ENCODE measurements around the gene SLC25A28.
"Not testable (repeated sequence)": the region's sequence is repeated elsewhere in the genome, so short reads cannot be mapped to it uniquely, and the experiment has no call there.

Gene SLC25A28

DNA sequence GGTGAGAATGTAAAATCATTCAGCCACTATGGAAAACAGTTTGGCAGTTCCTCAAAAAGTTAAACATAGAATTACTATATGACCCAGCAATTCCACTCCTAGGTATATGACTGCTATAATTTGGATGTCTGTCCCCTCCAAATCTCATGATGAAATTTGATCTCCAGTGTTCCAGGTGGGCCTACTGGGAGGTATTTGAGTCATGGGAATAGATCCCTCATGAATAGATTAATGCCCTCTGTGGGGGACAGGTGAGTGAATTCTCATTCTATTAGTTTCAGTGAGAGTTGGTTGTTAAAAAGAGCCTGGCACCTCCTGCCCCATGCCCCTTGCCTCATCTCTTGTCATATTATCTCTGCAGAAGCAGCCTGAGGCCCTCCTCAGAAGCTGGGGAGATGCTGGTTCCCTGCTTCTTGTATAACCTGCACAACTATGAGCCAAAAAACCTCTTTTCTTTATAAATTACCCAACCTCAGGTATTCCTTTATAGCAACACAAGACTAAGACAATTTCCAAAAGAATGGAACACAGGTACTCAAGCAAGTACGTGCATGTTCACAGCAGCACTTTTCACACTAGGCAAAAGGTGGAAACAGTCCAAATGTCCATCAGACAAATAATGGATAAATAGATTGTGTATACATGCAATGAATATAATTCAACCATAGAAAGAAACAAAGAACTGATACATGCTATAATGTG lies 8.8 kb upstream of the SLC25A28 start:
- DNase-seq (ENCODE audit: low read depth) = no peak

DNA sequence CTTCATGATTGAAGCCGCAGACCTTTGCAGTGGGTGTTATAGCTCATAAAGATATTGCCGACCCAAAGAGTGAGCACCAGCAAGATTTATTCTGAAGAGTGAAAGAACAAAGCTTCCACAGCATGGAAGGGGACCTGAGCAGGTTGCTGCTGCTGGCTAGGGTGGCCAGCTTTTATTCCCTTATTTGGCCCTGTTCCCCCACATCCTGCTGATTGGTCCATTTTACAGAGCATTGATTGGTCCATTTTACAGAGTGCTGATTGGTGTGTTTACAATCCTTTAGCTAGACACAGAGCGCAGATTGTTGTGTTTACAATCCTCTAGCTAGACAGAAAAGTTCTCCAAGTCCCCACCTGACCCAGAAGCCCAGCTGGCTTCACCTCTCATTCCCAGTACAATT lies 4.9 kb upstream of the SLC25A28 start:
- not testable (repeated sequence) for DNase-seq (ENCODE audit: low read depth)

DNA sequence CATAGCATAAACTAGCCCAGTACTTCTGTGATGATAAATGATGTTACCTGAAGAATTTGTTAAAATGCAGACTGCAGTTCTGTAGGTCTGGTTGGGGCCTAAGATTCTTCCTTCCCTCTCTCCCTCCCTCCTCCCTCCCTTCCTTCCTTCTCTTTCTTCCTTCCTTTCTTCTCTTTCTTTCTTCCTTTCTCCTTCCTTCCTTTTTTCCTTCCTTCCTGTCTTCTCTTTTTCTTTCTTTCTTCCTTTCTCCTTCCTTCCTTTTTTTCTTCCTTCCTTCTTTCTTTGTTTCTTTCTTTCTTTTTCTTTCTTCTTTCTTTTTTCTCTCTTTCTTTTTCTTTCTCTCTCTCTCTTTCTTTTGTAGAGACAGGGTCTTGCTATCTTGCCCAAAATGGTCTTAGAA lies 3.7 kb upstream of the SLC25A28 start:
- DNase-seq (ENCODE audit: low read depth) = no peak

DNA sequence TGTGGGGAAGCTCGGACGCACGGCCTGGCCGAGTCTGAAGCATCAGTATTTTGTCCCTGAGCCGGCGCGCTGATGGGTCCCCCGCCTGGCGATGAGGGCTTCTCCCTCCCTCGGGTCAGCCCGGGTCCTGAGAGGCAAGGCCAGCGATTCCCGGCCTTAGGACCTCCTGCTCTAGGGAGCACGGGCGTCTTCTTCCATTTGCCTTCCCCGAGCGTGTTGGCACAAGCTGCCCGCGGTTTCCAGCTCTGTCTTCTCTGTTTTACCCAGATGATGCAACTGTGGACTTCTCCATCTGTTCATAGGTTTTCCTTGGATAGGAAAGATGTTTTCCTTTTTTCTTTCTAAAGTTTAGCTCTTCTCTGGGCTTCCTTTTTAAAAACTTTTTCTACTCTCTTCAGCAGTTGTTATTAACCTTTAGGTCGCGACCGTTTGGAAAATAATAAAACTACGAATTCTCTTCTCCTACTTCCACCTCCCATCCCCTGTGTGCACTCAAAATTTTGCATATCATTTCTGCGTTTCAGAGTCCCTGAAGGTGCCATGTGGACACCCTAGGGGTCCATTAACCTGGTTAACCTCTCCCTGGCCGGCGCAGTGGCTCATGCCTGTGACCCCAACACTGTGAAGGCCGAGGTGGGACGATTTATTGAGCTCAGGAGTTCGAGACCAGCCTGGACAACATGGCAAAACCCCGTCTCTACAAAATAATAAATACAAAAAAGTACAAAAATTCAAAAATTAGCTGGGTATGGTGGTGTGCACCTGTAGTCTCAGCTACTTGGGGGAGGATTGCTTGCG lies 1.4 kb upstream of the SLC25A28 start:
- DNase-seq (ENCODE audit: low read depth) = no peak

DNA sequence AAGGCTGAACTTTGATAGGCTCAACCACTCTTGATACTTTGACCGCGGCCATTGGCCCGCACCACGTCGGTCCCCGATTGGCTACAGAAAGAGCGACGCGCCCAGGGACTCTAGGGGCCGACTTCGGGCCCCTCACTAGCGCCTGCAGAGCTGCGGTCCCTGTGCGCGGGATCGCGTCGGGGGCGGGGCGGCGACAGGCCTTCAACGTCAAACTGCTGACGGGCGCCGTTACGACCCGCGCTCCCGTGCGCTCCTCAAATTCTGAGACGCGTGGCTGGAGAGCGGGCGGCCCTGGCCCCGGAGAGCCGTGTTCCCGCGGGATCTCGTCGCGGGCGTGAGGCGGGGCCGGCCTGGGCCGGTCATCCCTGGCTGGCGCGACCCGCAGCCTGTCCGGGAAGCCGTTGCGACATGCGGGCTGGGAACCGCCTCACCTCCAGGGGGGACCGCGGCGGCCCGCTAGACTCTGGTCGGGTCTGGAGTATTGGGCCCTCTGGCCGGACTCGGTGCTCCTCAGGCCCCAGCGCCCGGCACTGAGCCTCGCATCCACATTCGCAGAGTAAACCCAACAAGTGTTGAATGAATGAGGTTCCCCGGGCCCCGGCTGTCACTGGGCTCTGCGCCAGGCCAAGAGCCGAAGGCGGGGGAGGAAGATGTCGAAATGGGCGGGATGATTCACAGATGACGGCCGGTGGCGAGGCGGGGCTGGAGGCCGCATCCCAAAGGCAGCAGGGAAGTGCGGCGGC lies 643 bp upstream of the SLC25A28 start:
- peak; percentile 73 for DNase-seq (ENCODE audit: low read depth)

DNA sequence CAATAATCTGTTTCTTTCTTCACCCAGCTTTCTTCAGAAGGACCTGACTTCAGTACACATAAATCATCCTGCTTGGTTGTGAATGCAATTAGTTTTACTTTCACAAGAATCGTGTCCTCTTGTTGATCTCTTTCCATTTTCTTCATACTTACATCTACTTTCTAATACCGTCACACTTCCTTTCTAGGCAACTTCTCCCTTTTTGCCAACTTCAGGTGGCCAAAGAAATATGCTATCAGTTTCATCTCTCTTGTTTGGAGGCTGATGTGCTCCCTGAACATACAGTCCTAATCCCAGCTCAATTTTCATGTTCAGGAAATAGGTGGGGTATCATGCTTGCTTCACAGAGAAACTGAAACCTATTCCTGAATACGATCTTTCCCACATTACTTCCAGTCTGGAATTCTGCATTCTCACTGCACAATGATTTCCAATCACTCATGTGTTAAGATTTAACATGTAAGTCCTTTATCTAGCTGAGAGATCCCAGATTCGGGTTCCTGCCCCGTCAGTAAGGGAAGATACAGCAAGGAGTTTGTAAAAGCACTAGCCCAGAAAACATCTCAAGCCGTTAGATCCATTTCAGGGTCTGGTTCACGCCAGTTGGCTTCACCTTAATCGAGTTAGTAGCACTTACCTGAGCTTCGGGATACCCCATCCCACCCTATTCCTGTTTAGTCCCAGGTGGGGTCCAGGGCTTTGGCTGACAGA lies 994 bp downstream of the SLC25A28 start:
- no peak for DNase-seq (ENCODE audit: low read depth)

DNA sequence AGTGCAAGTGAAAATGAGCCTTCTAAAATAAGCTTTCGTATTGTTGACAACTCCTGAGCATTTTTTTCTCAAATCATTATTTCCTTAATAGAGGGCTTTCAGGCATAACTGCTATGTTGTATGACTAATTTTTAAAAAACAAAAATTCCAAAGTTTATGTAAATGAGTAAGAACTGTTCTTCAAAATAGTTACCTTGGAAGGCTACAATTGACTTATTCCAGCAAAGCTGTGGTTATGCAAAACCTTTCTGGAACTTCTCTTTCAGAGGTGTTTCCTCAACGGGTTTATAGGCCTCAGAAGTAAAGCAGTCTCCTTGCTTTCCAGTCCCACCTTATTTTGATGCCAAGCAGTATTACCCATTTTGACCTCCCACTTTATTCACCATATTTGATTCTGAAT lies 2.5 kb downstream of the SLC25A28 start:
- DNase-seq (ENCODE audit: low read depth) = no peak

DNA sequence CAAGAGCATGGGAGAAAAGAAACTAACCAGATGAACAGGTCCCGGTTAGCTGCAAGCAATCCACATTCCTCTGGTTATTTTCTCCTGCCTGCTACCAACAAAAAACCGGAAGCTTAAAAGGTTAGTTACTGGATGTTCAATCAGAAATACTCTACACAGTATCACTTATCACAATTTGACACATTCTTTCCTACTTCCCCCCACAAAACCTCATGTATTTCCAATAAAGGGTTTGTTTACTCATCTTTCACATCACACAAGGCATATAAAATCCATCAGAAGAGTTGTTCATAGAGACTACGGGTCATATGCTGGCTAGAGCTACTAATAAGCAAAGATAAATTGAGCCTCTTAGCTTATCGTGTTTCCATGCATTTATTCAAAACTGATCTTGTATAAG lies 4.8 kb downstream of the SLC25A28 start:
- no peak for DNase-seq (ENCODE audit: low read depth)

DNA sequence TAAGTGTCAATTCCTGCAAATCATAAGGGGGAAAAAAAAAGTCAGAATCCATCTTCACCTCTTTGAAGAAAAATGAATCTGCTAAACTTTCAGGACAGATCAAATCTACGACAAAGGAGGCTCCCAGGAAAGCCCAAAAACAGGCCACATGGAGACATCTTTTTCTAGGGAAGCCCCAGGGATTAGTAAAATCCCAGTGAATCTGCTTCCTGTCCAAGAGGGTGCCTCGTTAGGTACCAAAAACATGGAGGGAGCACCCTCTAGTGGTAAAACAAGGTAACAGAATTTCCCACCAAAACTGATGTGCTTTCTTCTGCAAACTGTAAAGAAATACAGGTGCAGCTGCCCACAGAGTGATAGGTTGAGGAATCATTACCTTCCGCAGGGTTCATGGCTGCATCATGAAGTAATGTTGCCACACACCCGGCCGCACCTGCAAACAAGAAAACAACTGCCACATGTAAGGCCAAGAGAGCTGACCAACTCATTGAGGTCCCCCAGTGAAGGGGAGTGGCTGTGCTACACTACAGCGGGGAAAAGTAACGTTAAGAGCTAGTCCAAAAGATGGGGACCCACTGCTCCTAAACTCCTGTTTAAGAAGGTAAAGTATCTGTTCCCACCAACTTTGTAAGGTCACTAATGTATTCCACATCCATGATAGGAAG lies 7.9 kb downstream of the SLC25A28 start:
- DNase-seq (ENCODE audit: low read depth) = no peak

DNA sequence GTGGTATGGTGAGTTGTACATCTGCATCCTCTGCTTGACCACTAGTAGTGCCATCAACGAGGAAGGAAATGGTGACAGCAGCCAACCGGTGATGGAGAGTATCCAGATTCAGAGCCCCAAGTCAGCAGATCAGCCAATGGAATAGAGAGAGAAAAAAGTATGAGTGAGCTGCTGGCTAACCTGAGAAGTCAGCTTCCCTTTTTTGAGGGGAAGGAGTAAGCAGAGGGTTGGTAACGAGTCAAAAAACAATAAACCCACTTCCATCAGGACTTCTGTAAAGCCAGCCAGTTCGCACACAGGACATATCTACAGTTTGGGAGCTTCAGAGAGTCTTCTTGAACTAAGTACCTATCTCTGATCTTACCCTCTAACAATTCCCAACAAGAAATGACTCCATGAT lies 8.9 kb downstream of the SLC25A28 start:
- DNase-seq (ENCODE audit: low read depth) = no peak

DNA sequence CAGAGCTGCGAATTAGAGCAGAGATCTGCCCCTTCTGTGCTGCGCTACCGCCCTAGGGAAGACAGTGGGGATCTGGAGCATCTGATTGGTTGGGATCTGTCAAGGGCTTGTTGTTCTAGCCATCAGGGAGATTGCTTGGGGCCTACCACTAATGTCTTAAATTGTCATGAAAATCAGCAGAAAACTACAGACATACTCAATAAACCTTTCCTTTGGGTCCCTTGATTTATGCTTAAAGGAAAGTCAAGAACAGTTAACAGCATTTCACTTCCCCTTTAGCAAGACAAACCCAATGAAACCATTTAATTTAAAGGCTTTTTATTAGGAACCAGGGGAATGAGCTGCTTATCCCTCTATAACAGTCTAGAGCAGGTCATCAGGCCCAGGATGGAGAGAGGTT lies 10.0 kb downstream of the SLC25A28 start:
- DNase-seq (ENCODE audit: low read depth) = no peak

DNA sequence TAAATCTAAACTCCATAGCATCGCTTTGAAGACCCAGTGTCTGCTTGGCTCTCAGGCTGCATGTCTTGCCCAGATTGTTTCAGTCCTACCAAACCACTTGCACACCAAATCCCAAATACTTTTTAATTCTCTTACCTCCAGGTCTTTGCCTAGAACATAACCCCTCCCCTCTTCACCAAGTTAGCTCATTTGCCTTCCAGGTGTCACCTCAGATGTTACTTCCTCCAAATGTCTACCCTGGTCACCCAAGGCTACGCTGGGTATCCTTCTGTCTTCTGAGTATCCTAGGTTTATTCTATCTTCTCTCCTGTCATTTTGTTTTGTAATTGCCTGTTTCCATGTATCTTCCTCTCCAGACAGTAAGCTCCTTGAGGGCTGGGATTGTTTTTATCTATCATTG lies 11.1 kb downstream of the SLC25A28 start:
- DNase-seq (ENCODE audit: low read depth) = no peak

DNA sequence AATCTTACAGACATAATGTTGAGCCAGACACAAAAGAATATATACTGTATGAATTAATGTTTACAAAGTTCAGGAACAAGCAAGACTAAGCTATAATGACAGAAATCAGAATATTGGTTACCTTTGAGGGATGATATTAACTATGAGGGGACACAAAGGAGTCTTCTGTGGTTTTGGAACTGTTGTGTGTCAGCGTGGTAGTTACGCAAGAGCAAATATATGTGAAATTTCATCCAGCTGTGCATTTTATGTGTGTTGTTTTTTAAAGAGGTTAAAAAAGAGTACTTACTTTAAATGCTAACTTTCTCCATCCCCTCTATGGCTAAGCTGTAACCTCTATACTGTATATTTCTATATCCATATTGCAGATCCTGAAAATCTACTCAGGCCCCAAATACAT lies 14.9 kb downstream of the SLC25A28 start:
- DNase-seq (ENCODE audit: low read depth) = no peak

DNA sequence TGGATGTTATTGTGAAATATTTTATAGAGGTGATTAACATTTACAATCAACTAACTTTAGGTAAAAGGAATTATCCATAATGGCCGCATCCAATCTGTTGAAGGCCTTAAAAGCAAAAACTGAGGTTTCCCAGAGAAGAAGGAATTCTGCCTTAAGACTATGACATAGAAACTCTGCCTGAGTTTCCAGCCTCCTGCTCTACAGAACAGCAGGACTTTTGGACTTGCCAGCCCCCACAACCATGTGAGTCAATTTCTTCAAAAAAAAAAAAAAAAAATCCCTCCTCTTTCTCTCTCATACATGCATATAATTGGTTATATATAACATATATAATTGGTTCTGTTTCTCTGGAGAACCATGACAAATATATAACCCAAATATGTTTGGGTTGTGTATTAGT lies 15.4 kb downstream of the SLC25A28 start:
- DNase-seq (ENCODE audit: low read depth) = no peak

DNA sequence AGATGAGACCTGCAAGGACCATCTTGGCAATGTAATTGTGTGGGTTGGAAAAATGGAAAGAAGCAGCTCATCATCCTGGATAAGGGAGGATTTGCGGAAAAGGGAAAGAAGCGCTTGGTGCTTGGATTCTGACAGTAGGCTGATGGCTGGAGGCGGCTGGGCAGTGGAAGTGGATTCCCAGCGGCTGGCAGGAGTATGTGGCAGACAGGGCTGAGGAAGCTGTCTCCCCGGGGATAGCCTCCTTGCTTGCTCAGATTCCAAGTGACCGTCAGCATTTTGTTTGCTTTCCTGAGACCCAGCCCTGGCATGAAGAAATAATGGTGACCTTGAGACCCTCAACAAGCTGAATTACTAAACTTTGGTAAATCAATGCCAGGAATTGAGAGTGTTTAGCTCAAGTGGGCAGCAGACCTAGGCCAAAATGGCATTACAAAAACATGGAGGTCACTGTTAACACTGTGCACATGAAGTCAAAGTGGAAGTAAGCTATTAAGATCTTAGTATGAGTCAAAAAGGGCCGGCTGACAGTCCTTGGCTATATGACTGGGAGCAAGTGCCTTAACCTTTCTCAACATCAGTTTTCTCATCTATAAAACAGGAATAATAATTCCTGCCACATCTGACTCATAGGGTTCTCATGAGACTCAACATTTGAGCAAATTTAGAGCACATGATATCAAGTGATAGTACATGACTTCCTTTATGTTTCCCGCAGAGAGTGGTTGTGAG lies 21.3 kb downstream of the SLC25A28 start:
- DNase-seq (ENCODE audit: low read depth) = no peak

DNA sequence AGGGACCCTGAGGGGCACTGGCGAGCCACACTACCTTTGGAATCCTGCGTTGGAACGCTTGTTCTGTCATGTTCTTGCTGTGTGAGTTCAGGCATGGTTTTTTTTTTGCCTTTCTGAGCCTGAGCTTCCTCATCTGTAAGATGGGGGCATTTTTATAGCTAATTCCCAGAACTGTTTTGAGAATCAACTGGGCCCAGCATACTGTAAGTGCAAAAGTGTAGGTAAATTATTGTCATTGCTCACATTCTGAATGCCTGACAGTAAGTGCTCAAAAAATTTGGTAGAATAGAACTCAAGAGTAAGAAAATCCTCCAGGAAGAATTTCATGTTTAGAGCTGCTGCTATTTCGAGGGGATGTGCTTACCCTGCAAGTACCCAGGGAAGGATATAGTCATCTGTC lies 22.2 kb downstream of the SLC25A28 start:
- no peak for DNase-seq (ENCODE audit: low read depth)

DNA sequence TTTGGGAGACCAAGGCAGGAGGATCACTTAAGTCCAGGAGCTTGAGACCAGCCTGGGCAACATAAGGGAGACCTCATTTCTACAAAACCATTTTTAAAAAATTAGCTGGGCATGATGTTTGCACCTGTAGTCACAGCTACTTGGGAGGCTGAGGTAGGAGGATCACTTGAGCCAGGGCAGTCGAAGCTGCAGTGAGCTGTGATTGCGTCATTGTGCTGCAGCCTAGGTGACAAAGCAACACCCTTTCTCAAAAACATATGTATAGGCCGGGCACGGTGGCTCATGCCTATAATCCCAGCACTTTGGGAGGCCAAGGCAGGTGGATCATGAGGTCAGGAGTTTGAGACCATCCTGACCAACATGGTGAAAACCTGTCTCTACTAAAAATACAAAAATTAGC lies 23.5 kb downstream of the SLC25A28 start:
- not testable (repeated sequence) for DNase-seq (ENCODE audit: low read depth)

DNA sequence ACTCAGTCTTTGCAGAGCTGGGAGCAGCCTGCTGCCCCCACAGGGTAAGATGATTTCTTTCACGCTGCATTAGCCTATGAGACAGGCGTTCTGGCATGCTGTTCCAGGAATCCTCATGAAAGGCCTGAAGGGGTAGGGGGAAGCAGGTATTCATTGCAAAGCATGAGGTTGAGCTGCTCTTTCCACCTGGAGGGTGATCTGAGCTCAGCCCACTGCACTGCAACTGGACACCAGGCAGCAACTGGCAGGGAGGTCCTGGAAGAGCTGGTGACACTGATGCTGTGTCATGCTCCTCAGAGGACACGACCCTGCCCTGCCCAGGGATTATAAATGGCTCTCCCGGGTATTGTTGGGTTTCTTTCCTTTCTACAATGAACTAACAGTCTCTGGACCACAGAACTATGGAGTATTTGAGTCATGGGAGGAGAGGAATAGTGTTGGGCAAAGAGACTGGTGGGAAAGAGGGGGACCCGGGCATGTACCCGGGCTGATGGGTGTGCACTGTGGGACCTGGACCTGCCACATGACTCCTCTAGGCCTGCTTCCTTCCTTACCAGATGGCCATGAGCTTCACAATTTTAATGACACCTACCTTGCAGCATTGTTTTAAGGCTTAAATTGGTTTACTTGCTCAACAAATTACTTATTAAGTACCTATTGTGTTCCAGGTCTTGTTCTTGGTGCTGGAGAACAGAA lies 24.3 kb downstream of the SLC25A28 start:
- DNase-seq (ENCODE audit: low read depth) = no peak

DNA sequence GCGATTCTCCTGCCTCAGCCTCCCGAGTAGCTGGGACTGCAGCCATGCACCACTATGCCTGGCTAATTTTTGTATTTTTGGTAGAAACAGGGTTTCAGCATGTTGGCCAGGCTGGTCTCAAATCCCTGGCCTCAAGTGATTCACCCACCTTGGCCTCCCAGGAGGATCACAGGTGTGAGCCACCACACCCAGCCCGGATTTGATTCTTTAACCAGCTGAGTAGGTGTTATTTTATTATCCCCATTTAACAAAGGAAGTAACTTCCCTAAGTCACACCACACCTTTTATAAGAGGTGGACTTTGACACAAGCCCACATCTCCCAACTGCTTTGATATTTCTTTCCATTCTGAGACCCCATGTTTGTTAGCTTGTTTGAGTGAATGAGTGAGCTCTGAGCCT lies 25.0 kb downstream of the SLC25A28 start:
- DNase-seq (ENCODE audit: low read depth) = no peak

DNA sequence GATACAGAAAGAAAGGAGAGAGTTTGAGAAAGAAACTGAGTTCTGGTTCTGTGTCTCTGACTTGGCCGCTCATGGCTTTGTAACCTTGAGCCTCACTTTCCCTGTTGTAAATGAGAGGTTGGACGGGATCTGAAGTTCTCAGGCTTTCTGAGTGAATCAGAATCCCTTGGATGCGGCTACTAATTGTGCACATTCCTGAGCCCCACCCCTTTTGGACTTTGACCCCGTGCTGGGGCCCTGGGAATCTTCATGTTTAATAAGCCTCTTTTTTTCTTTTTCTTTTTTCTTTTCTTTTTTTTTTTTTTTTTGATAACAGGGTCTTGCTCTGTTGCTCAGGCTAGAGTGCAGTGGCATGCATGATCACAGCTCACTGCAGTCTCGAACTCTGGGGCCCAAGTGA lies 26.9 kb downstream of the SLC25A28 start:
- no peak for DNase-seq (ENCODE audit: low read depth)

DNA sequence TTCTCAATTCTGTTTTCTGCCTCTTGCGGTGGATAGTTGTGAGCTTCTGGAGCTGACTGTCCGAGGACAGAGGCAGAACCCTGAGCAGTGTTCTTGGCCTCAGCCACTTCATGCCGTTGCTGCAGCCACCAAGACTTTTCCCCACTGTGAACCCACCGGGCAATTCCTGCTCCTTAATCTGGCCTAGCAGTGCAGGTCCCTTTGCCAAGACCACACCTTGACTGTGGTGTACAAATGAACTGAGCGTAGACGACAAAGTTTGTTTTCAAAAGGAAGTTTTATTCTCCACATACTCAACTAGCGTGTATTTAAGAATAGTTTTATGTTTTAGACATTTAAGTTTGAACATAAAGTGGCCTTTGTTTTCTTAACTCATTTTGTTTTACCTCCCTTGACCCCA lies 29.4 kb downstream of the SLC25A28 start:
- DNase-seq (ENCODE audit: low read depth) = no peak

All from stimulated activated CD8-positive, alpha-beta memory T cell treated with anti-CD3 and anti-CD28 coated beads, Interleukin-15, amount 100 ng/mL, for 24 hours (primary cell).